Stimulated activated naive CD4-positive, alpha-beta T cell (primary cell): ENCODE results near the gene TUBA1C.
"Not testable (repeated sequence)": the region's sequence is repeated elsewhere in the genome, so short reads cannot be mapped to it uniquely, and the experiment has no call there.

Experiments used
- DNase-seq, 6 experiments: peaks; one replicate each; lab custom pipeline; 2025; lab: John Stamatoyannopoulos, UW

Gene TUBA1C

GRCh38 chr12:49310451-49311000 lies 45.6 kb downstream of the TUBA1C start:
- DNase-seq, result not testable (repeated sequence)

GRCh38 chr12:49314811-49315210 lies 49.9 kb downstream of the TUBA1C start:
- DNase-seq, result no peak

- not testable (repeated sequence) for DNase-seq
Observed at GRCh38 chr12:49317118-49317517, 52.2 kb downstream of the TUBA1C start.

GRCh38 chr12:49320411-49321103 lies 55.7 kb downstream of the TUBA1C start:
- DNase-seq, result not testable (repeated sequence)

- DNase-seq, result peak in 1 of 6 experiments; percentile 37
Observed at GRCh38 chr12:49322367-49322707, 57.5 kb downstream of the TUBA1C start.

- DNase-seq, result peak; percentile 88 to 98 (median 96)
Observed at GRCh38 chr12:49322708-49323523, 58.0 kb downstream of the TUBA1C start, which contains the start of gene TROAP. Gene TROAP (plus strand): TSS chr12:49323255. CDS start chr12:49323609, 354 bp downstream.

GRCh38 chr12:49323524-49324097 lies 58.7 kb downstream of the TUBA1C start:
- DNase-seq, result no peak
